Inflammatory macrophage (primary cell): ENCODE data around the gene HOXB7.

Experiments used
- DNase-seq, 2 donors: peaks; one replicate each; pipeline ENCODE4 v3.0.0-alpha.2; 2020 to 2022

The HOXB7 gene

DNA sequence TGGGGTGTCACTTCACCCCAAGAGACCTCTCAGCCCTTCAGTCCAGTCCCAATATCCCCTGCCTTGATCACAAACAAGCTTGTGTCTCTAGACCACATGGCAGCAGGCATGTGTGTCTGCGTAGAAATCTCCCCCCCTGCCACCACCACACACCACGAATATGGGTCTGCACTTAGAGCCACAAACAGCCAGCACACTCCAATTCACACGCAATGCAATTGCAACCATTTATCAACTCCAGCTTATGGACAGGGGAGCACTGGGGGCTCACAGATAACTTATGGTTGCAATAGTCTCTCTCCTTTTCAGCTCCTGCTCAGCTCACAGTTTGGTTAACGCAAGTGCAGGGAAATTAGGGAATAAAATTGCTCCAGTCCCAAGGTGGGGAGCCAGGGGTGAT lies 12.8 kb upstream of the HOXB7 start:
- no peak for DNase-seq

DNA sequence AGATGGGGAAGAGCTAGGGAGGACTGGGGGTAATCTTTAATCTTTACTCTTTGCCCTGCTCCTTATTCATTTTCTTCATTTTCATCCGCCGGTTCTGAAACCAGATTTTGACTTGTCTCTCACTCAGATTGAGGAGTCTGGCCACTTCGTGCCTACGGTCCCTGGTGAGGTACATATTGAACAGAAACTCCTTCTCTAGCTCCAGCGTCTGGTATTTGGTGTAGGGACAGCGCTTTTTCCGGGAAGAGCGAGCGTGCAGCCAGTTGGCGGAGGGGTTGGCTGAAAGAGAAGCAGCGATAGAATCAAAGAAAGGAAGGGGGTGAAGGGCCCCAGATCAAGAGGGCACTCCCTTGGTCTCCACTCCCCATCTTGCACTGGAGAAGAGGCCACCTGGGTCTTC lies 12.0 kb upstream of the HOXB7 start:
- no peak for DNase-seq

DNA sequence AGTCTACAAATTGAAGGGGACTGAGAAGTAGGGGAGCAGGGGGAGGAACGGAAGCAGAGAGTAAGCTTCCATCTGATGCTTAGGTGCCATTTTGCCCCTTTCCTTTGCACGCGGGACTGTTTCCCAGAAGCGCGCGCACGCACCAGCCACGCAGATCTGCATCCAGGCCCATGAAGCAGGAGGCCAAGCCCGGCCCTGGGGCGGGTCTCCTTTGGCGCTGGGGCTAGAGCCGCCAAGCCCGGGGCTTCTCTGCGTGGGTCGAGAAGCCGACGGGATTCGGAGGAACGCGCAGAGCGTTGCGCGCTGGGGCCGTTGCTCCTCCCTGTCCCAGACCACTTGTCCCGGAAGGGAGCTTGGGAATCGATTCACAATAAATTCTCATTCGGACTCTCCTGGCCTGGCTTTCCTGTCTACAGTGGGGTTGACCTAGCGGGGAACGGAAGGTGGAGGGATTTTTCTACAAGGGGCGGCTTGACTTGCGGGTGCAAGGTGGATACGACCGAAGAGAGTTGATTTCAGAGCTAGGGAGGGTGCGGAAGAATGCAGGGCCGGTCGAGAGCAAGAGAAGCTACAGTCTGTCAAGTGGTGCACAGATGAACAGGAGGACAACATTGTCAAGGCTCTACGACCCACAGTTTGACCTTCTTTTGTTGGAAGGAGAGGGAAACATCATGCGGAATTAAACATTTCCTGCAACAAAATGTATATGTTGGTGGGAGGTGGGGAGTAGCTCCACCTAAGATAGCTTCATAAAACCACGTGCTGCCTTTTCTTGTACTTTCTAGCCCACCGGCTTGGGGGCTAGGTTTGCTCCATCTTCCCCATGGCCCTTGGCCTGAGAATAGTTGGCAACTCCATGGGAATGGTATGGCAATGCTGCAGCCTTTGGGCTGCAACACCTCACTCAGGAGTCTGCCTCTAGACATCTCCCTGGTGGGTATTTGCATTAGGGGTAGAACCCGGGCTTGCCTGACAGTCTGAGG lies 10.9 kb upstream of the HOXB7 start:
- DNase-seq, result no peak

DNA sequence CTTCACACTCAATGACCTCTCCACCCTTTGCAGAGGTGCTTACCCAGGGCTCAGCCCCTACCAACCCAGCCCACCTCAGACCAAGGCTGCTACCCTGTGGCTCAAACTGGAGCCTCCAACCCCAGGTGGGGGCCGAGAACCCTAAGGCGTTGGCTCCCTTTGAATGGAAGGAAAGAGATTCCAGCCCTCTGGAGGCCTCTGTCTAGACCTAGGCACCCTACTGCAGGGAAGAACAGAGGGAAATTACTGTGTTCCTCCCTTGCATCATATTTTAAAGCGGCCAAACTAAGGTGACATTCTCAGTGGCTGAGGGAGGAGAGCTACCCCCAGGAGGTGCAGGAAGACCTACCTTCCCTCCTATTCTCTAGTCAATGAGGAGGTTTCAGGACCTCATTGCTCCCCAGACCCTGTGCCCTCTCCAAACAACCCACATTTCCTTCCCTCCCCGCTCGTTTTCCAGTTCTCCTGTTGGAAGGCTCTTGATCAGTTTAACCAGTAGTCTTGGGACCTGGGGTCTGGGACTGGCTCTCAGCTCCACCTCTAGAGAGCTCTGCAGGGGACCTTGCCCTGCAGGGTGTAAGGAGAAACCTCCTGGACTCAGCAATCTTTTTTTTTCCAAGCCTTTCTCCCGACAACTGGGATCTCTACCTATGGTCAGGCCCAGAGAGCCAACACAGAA lies 9.8 kb upstream of the HOXB7 start:
- DNase-seq, result no peak

DNA sequence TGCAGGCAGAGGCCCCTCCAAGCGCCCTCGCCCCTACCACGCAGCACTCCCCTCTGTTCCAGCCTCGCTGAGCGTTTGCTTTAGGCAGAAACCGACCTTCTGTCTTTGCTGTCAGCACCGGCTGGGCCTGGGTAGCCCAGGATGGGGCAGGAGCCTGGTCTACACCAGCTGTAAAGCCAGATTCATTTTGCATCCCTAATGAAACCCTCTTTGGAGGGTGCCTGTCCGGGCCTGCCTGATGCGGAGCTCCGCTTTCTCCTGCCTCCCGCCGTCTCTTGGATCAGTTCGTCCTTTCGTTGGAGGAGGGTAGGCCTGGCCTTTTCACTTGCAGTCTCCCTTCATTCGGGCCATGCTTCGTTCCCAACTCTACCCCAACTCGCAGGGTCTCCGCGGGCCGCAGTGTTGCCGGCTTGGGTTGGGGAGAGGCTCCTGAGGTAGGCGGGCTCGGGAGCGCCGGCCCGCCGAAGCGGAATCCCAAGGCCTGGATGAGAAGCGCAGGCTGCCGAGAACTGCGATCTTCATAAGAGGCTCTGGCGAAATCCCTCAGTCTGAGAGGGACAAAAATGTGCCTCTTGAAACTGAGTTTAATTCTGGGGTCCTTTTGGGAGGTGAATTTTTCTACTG lies 9.1 kb upstream of the HOXB7 start:
- DNase-seq, result no peak

DNA sequence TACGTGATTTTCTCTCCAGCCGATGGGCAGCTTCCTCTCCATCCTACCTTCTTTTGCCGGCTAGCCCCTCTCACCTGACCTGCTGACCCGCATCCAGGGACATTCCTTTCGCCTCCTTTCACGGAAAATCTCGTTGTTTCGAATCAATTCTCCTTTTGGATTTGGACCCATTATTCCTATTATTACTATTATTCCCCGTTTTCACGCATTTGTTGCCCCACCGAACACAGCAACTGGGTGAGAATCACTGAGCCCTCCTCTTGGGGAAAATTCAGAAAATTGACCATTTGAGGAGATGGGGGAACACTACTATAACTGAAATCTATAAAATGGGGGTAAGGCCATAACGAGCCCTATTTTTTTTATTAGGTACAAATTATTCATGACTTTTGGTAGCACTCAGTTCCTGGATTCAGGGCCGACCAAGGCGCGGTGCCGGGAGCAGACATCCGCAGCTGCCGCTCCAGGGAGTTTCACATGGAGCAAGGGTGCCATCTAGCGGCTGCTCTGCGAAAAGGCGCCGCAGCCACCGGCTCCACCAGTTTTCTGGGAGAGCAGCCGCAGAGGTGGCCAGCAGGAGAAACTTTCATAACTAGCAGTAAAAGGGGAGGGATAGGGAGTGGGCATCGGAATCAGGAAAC lies 7.6 kb upstream of the HOXB7 start:
- peak; percentile 83 to 85 for DNase-seq

DNA sequence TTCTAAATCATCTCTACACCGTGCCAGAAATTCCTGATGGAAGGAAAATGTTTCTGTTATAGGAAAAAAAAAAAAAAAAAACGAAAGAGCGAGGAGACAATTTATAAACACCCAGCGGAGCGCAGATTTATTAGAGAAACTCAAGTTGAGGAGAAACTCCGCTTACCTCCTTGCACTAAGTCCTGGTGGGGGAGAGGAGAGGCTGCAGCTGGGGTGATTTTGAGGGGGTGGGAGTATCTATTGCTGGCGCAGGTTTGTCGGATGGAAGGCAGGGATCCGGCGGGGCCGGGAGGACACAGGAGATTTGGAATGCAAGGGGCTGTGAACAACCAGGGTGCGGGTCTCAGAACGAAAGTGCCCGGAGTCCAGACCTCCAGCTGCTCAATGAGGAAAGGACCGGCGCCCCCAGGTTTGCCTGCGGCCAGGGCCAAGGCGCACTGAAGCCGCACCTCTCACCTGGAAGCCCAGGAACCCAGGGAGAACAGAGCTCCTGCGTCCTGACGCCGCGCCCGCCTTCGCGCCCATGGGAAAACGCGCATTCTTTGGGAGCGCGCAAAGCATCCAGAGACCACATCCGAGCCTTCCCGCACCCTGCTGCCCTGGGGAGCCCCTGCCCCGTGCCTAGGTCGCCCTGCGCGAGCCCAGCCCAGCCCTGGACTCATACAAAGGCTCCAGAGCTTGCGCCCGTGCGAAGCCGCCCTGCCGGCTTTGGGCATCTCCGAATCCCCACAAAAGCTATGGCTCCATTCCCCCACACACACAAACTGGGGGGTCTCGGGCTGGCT lies 6.8 kb upstream of the HOXB7 start:
- DNase-seq, result no peak

DNA sequence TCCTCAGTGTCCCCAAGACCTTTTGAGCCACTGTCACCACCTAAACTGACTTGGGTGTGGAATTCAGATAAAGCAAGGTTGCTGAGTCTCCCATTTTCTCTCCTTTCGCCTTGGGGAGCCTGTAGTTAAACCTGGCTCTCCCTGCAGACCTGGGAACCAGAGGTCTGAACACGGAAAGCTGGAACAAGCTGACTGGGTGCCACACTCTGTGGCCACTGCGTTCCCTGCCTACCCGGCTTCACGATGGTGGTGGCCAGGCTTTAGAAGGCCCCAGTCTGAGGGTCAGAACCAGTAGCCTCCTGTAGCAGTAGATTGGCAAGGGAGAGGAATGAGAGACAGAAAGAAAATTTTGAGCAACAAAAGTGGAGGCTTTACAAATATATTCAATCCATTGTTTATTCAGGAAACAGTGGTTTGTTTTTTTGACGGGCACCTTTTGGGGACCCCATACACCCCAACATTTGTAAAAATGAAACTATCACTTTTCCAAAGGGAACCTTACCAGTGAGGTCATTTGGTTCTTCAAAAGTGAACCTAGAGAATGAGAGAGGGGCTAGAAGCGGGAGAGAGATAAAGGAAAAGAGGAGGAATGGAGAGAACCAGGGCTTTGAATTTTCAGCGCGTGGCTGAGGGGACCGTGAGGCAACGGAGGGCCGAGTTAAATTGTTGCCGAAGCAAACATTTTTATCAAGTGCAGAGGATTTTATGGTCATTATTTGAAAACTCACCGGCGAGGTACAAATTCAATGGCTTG lies 6.1 kb upstream of the HOXB7 start:
- DNase-seq, result no peak

DNA sequence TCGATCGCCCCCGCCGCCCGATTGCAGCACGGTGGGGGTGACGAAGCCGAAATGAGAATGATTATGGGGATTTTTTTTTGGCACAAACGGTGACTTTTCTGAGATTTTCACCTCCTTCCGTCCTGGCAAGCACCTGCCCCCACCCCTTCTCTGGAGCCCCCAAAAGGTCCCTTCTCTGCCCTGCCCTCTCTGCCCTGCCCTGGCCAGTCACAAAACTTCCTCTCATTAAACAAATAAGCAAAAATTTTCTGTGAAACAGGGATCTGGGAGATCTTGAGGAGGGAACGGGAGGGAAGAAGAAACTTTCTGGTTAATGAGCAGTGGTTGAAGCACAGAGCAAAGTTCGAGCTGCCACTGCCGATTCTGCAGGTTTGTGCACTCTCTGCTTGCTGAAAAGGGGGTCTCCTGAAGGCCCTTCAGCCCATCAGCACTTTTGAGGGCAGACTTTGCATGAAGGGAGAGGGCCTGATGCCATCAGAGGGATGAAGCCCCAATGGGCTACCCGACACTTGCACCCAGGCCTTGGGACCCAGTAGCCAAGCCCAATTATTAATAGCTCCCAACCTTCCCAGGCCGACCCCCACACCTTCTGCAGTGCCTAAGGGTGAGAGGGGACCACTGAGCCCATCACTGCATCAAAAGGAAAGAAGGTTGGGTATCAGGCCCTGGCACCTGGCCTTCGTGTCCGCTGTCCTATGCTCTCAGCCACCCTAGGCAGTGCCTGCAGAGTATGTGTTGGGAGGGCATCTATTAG lies 5.3 kb upstream of the HOXB7 start:
- DNase-seq, result no peak

DNA sequence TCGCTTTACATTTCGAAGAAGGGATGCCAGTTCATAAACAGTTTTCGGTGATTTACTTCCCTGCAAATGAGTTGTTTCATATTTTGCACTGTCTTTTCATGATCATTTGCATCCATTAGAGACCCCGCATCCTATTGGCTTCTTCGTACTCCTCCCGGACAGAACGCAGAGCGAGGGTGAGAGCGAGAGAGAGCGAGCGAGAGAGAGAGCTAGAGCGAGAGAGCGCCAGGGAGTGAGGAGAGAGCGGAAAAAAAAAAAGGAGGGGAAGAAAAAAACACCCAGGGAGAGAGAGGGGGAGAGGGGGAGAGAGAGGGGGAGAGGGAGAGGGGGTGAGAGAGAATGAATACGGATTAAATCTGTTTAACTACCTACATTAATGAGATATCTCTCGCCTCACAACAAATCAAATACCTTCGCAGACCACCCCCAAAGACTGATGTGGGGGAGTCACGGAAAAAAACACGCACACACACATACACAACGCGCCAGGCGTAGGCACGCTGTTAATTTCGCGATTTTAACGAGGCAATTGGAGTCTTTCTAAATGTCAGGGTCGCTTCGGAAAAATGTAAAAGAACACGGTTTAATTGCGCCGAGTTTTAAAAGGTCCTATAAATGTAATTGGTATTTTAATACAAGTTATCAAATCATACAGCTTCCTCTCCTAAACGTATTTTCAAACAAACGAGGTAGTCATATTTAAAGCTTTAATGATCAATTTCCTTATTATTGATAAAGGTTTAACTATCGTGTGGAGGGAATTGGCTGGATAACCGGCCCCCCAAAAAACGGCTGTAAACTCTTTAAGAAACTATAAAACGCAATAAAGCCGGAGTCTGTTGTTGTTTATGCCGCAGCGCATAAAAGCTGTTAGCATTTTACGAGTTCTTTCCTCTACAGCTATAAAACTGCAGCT lies 4.5 kb upstream of the HOXB7 start, which contains the start of gene HOXB8:
TSS of gene HOXB8 (minus strand) at position 246 of the 916 bp plus-strand sequence. CDS start 588 bp downstream, outside the sequence.
- no peak for DNase-seq

DNA sequence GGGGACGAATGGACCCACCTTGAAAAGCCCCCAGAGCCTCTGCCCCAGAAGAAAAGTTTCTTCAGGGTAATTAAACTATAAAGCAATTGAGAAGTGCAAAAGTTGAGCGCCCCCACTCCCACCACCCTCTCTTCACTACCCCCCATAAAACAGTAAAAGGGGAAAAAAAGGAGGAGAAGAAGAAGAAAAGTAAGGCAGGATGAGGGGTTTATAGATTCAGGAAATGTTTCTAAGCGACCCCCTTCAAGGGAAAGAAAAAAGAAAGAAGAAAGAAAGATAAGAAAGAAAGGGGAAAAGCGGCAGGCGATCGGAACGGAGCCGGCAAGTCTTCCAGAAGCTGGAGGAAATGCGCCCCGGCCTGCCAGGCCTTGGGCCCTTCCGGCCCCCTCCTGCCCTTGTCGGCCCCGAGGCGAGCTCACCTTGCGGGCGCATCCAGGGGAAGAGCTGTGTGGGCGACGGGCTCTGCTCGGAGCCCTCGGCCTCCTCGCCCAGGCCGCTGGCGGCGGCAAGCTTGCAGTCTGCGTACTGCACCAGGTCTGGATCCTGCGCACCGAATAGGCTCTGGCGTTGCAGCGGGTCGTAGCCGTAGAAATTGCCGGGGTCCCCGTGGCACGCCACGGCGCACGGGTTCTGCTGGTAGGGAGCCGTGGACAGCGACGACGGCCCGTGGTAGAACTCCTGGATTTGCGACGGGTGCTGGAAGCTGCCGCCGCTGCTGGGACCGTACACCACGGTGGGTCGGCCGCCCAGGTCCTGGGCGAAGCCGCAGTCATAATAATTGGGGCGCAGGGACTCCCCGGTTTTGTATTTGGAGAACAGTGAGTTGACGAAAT lies 3.3 kb upstream of the HOXB7 start:
- DNase-seq, result no peak

DNA sequence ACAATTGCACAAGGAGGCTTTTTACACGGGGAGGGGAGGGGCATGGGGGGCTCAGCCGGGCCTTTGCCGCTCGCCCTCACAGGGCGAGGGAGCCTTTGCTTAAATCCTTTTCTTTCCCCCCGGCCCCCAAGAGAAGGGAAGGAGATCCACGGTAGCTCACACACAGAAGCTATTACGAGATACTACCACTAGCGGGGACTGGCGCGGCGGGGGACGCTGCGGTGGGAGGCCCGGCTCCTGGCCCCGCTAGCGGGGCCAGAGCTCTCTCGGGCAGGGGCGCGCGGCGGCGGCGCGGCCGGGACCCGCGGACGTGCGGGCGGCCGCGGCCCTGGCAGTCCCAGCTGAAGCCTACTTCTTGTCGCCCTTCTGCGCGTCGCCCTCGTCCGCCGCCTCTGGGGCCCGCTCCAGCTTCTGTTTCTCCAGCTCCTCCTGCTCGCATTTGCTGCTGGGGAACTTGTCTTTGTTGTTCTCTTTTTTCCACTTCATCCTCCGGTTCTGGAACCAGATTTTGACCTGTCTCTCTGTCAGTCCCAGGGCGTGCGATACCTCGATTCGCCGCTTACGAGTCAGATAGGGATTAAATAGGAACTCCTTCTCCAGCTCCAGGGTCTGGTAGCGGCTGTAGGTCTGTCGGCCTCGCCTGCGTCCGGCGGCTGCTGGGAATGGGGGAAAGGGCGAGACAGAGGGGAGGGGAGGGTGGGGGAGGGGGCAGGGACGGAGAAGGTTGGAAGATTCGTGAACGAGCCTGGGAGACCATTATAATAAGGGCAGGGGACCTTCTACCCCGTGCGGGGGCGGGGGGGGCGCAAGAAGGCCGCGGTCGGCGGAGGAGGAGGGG lies 2.3 kb upstream of the HOXB7 start:
- DNase-seq, result peak; percentile 30 to 37

DNA sequence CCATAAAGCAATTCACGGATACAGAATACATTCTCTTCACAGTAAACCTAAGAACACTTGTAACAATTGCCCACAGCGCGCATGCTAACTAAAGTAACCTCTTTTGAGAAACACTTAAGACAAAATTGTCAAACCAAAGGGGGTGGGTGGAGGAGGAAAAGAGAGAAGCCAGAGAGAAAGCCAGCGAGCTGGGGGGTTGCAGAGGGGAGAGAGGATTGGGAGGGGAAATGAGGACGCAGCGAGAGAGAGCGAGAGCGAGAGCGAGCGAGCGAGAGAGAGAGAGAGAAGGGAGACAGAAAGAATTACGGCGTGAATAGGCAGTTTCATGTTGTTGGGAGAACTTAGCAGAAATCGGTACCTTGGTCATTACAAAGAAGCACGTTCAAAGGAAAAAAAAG lies 1.6 kb upstream of the HOXB7 start:
- DNase-seq, result no peak

DNA sequence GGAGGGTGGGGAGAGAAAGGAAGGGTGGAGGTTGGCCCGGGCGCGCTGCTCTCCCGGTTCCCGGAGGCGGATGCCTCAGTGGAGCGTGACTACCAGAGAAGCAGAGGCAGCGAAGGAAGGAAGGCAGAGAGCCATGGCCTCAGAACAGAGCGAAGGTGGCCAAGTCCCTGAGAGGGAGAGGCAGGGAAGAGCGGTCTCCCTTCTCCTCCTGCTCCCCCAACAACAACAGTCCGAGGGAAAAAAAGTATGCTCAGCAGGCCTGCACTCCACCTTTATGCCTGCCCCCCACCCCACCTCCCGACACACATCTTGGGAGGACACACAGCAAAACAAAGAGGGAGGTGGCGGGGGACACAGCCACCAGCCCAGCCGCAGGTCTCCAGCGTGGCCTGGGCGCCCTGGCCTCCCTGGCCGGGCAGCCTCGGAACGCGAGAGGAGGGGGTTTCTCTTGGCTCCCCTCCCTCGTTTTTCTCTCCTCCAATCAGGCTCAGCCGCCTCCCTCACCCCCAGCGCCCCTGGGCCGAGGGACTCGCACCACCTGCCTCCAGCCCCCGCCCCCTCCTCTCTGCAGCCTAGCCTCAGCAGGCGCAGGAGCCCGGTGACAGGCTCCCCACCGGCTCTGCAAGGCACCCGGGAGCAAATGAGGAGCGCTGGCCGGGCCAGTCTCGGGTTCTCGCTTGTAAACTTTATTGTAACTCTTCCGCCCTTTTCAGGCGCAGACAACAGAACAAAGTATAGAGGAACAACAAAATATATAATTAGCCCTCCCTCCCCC lies 1.1 kb upstream of the HOXB7 start:
- no peak for DNase-seq

DNA sequence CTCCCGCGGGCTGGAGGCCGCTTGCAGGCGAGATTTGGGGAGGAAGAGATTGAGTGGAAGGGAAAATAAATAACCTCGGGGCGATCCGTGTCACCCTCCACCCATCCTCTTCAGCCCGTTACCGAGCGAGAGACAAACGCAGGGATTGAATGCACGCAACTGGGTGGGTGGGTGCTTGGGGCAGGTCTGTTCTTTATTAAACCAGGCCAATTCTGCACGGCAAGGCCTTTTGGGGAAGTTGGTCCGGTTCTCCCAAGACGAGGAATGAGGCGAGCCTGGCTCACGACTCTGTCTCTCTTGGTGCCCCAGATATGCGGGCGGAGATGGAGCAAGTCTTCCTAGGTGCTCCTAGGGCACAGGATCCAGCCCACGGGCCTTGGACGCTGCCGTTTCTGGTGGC lies 396 bp upstream of the HOXB7 start:
- peak in 1 of 2 donors; percentile 25 for DNase-seq

DNA sequence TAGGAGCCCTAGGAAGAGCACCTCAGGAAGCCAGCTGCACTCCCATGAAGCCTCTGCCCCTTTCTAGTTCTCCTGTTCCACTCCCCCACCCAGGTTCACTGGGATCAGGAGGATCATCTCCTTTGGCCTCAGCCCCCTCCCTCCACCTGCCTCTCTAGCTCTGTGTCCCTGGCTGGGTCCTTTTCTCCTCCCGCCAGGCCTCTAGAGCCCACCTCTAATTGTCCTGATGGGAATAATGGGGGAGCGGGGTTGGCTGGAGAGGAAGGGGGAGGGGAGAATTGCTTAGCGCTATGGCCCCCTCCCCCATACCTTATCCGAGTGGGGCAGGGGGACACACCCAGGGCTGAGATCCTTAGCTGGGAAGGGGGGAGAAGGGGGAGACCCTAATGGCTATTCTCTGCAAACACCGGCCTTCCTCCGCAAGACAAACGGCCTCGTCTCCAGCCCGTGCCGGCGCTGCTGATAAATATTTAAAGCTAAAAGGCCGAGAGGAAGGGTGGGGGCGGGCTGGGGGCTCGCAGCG lies 997 bp downstream of the HOXB7 start:
- no peak for DNase-seq
